Measurements from ENCODE around the gene AGBL2.

GRCh38 chr11:47750725-47751124, 35.6 kb upstream of the AGBL2 start:
- TF ChIP-seq EZH2 (IDR thresholded peaks at IDR 0.05) (no peak), POLR2AphosphoS5 (IDR thresholded peaks at IDR 0.05; ENCODE audit: borderline replicate concordance, low read depth, low read length) (no peak), FOXP2 (optimal IDR thresholded peaks at IDR 0.05; ENCODE audit: control extremely low read depth, extremely low read length, insufficient read depth) (no peak)
